DOHH2 (cell line): Measurements from ENCODE around the gene PLXNB1.

Experiments used
- EZH2phosphoT487 ChIP-seq: fragments of 200-600 bp; sonication (generic); IDR thresholded peaks from 2 replicates; pipeline ENCODE4 v1.6.1; 2017; ENCODE audit warnings: borderline replicate concordance, mild to moderate bottlenecking, antibody characterized with exemption, low read length, moderate library complexity, mixed read lengths
- TF ChIP-seq, protein P1 (sequence below): fragments of 200-600 bp; sonication (generic); IDR thresholded peaks from one replicate; pipeline ENCODE4 v1.5.1; 2014; ENCODE audit warnings: antibody characterized with exemption, mild to moderate bottlenecking, low read depth, low read length; ENCODE audit not compliant: poor library complexity, severe bottlenecking

DNA sequence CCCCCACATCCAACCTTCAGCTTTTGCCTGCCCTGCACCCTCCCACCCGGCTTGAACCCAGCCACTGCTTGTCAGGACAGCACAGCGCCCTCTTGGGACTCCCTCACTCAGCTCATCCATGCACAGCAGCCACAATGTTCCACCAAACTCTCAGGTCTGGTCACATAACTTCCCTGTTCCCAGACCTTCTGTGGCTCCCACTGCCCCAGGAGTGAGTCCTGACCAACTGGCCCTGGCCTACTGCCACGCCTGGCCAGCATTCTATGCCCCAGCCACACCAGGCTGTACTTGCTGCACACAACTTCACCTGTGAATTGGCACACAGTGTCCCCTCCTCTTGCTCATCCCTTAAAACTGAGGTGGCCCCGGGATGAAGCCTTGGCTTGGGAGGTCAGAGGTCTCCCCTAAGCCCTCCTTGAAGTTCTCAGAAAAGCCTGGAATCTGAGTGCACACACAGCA is 21.0 kb downstream of the PLXNB1 start:
- TF ChIP-seq, protein P1, sequence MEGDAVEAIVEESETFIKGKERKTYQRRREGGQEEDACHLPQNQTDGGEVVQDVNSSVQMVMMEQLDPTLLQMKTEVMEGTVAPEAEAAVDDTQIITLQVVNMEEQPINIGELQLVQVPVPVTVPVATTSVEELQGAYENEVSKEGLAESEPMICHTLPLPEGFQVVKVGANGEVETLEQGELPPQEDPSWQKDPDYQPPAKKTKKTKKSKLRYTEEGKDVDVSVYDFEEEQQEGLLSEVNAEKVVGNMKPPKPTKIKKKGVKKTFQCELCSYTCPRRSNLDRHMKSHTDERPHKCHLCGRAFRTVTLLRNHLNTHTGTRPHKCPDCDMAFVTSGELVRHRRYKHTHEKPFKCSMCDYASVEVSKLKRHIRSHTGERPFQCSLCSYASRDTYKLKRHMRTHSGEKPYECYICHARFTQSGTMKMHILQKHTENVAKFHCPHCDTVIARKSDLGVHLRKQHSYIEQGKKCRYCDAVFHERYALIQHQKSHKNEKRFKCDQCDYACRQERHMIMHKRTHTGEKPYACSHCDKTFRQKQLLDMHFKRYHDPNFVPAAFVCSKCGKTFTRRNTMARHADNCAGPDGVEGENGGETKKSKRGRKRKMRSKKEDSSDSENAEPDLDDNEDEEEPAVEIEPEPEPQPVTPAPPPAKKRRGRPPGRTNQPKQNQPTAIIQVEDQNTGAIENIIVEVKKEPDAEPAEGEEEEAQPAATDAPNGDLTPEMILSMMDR, result peak; percentile 64
- TF ChIP-seq EZH2phosphoT487, result no peak
